Motor neuron (in vitro differentiated cells): ENCODE data around the gene MAP4K1. TPM values are rescaled to one million over a fixed set of nuclear protein-coding genes. Genes with fewer than 3 reads are reported as not detected.

ENCODE experiments used
- ATAC-seq, 8 experiments: fragments of 200-7000 bp; cut with Tn5 transposase; replicated peaks in 6 of 8; 2 replicates each; pipeline ENCODE4 v1.8.0; 2021; ENCODE audit warnings: mild to moderate bottlenecking in 8 of 8, moderate library complexity in 8 of 8
- H3K27ac ChIP-seq, 2 donors: fragments of 250-450 bp; sonication (Bioruptor Pico); 2 replicates each; pipeline ENCODE4 v1.9.0; 2021; ENCODE audit warnings: antibody characterized with exemption in 2 of 2, mild to moderate bottlenecking in 2 of 2, moderate library complexity in 1 of 2
- H3K4me1 ChIP-seq, 2 donors: fragments of 250-450 bp; sonication (Bioruptor Pico); replicated peaks in 1 of 2; 2 replicates each; pipeline ENCODE4 v1.6.1; 2021; ENCODE audit warnings: antibody characterized with exemption in 2 of 2, mild to moderate bottlenecking in 2 of 2, moderate library complexity in 1 of 2
- H3K4me3 ChIP-seq, 5 donors: fragments of 250-450 bp; sonication (Bioruptor Pico); 2 replicates each; pipeline ENCODE4 v1.9.0; 2021; ENCODE audit warnings: antibody characterized with exemption in 5 of 5, mild to moderate bottlenecking in 5 of 5, moderate library complexity in 4 of 5
- WGBS, 10 experiments: fragments of 450-650 bp; shearing (Covaris generic); methylation state at CpG; one replicate each; pipeline ENCODE4 v1.0.0; 2022; 5-methylcytosine and 5-hydroxymethylcytosine counted together
- in situ Hi-C, 9 experiments: fragments of 400-800 bp; cut with MboI; loops; one replicate each; pipeline ENCODE4 v1.15.0; 2021; ENCODE audit warnings: low sequenced_read_pairs in 9 of 9, low pct_unique_long_range_greater_than_20kb in 2 of 9; ENCODE audit not compliant: unreplicated experiment in 9 of 9
- total RNA-seq, 8 experiments: library from RNA; unstranded; fragments of 300-600 nt; gene quantifications; 2 replicates each; pipeline versions ENCODE4 v1.2.3 to v1.2.4, GENCODE V29; 2022

The MAP4K1 gene
- total RNA-seq, 8 experiments from 2014 or later, result 1.4 to 8.6 (median 2.1) TPM

- no peak overlapping the region for H3K27ac ChIP-seq
- peaks cover 5 to 12% of the 10 kb centered on the region in 2 donors for H3K4me1 ChIP-seq
- peak in 6 of 8 experiments; percentile 32 to 88 (median 70) for ATAC-seq
- in situ Hi-C loops, result no loop called here
- H3K4me3 ChIP-seq, result no peak overlapping the region
- 0 to 100% (median 86%) methylated on average over 2 to 14 of the region's 15 CpGs for whole genome bisulfite sequencing, 10 experiments
Measured at GRCh38 chr19:38658462-38659306, 40.9 kb upstream of the MAP4K1 start.

- H3K4me1 ChIP-seq, result peaks cover 13 to 21% of the 10 kb centered on the region in 2 donors
- ATAC-seq, result peak in 7 of 8 experiments; percentile 16 to 79 (median 47)
- H3K27ac ChIP-seq, result no peak overlapping the region
- in situ Hi-C loops, result no loop called here
- H3K4me3 ChIP-seq, result no peak overlapping the region
- 0 to 95% (median 61%) methylated on average over 1 to 7 of the region's 8 CpGs; no CpG with 5 or more reads in 1 of the 10 experiments for WGBS, 10 experiments
Measured at GRCh38 chr19:38657633-38658222, 40.0 kb upstream of the MAP4K1 start.

- in situ Hi-C loops, result no loop called here
- H3K4me3 ChIP-seq, result no peak overlapping the region
Measured at GRCh38 chr19:38656171-38656981, 38.6 kb upstream of the MAP4K1 start.

GRCh38 chr19:38655148-38655824 is 37.5 kb upstream of the MAP4K1 start:
- peak in 1 of 8 experiments; percentile 19 for ATAC-seq
- WGBS, 10 experiments, result 20 to 94% (median 72%) methylated on average over 1 to 4 of the region's 5 CpGs
- in situ Hi-C loops, result no loop called here
- Histone ChIP-seq H3K27ac (no peak overlapping the region), H3K4me3 (no peak overlapping the region), H3K4me1 (peaks cover 15 to 23% of the 10 kb centered on the region in 2 donors)

More at GRCh38 chr19:38656171-38656981, 38.6 kb upstream of the MAP4K1 start:
- WGBS, 10 experiments, result 52 to 100% (median 81%) methylated on average over 2 to 7 of the region's 7 CpGs; no CpG with 5 or more reads in 2 of the 10 experiments
- ATAC-seq, result no peak
- H3K27ac ChIP-seq, result no peak overlapping the region
- H3K4me1 ChIP-seq, result peaks cover 13 to 22% of the 10 kb centered on the region in 2 donors

GRCh38 chr19:38654628-38655055 is 36.9 kb upstream of the MAP4K1 start:
- Histone ChIP-seq H3K4me3 (no peak overlapping the region), H3K4me1 (peaks cover 21 to 30% of the 10 kb centered on the region in 2 donors), H3K27ac (no peak overlapping the region)
- WGBS, 10 experiments, result 17 to 69% (median 34%) methylated on average over 1 to 4 of the region's 6 CpGs; no CpG with 5 or more reads in 3 of the 10 experiments
- in situ Hi-C loops, result no loop called here
- ATAC-seq, result peak in 1 of 8 experiments; percentile 1

GRCh38 chr19:38653028-38653571 is 35.3 kb upstream of the MAP4K1 start:
- ATAC-seq, result peak in 2 of 8 experiments; percentile 4 to 9
- Histone ChIP-seq H3K4me1 (peaks cover 24 to 31% of the 10 kb centered on the region in 2 donors), H3K4me3 (no peak overlapping the region), H3K27ac (no peak overlapping the region)
- 8 to 67% (median 30%) methylated on average over 2 to 5 of the region's 7 CpGs; no CpG with 5 or more reads in 1 of the 10 experiments for WGBS, 10 experiments
- in situ Hi-C loops, result no loop called here

- in situ Hi-C loops, result no loop called here
- no peak for ATAC-seq
- Histone ChIP-seq H3K4me1 (peaks cover 21 to 23% of the 10 kb centered on the region in 2 donors), H3K4me3 (no peak overlapping the region), H3K27ac (no peak overlapping the region)
- 14 to 100% (median 67%) methylated on average over 1 to 11 of the region's 12 CpGs; no CpG with 5 or more reads in 1 of the 10 experiments for WGBS, 10 experiments
Measured at GRCh38 chr19:38650911-38651584, 33.3 kb upstream of the MAP4K1 start.

- Histone ChIP-seq H3K4me3 (peak overlapping the region in 1 of 5 donors; percentile 78), H3K27ac (no peak overlapping the region), H3K4me1 (peaks cover 21 to 23% of the 10 kb centered on the region in 2 donors)
- 0 to 80% (median 43%) methylated on average over 1 to 7 of the region's 8 CpGs; no CpG with 5 or more reads in 4 of the 10 experiments for WGBS, 10 experiments
- in situ Hi-C loops, result no loop called here
- ATAC-seq, result peak in 2 of 8 experiments; percentile 1 to 2
Measured at GRCh38 chr19:38650172-38650775, 32.5 kb upstream of the MAP4K1 start.

- no peak overlapping the region for H3K27ac ChIP-seq
- peak in 3 of 8 experiments; percentile 2 to 7 (median 5) for ATAC-seq
Measured at GRCh38 chr19:38649305-38650171, 31.8 kb upstream of the MAP4K1 start.

GRCh38 chr19:38648769-38649304 is 31.1 kb upstream of the MAP4K1 start:
- Histone ChIP-seq H3K4me1 (peaks cover 21 to 23% of the 10 kb centered on the region in 2 donors), H3K4me3 (peak overlapping the region; percentile 60 to 78 (median 74)), H3K27ac (no peak overlapping the region)
- WGBS, 10 experiments, result 0 to 2% (median 0%) methylated on average over 1 to 10 of the region's 13 CpGs
- in situ Hi-C loops, result loop anchor here in 3 of 9 experiments (25.0 kb wide), 2 partner anchors 137 to 237 kb away; partner anchors contain the start of gene FAM98C (in 2 of the 3)
- ATAC-seq, result no peak

More at GRCh38 chr19:38649305-38650171, 31.8 kb upstream of the MAP4K1 start:
- 0 to 42% (median 12%) methylated on average over 2 to 10 of the region's 15 CpGs; no CpG with 5 or more reads in 3 of the 10 experiments for WGBS, 10 experiments
- Histone ChIP-seq H3K4me3 (peak overlapping the region; percentile 60 to 78 (median 74)), H3K4me1 (peaks cover 21 to 23% of the 10 kb centered on the region in 2 donors)
- in situ Hi-C loops, result loop anchor here in 3 of 9 experiments (25.0 kb wide), 2 partner anchors 137 to 237 kb away; partner anchors contain the start of gene FAM98C (in 2 of the 3)
